A673 (cell line): ENCODE measurements around the gene MMS22L.

Source experiments
- EZH2 ChIP-seq: fragments of 200-600 bp; sonication (generic); IDR thresholded peaks from 2 replicates; pipeline ENCODE4 v1.6.1; 2017; ENCODE audit warnings: borderline replicate concordance, low read depth, mild to moderate bottlenecking, mixed read lengths, antibody characterized with exemption, low read length; ENCODE audit not compliant: poor library complexity, severe bottlenecking
- TF ChIP-seq, protein P1 (sequence below): fragments of 300-800, 200-600 bp; sonication (generic); conservative IDR thresholded peaks from 2 replicates; pipeline ENCODE4 v1.5.1; 2017; ENCODE audit warnings: low read depth, mild to moderate bottlenecking, antibody characterized with exemption, low read length, moderate library complexity, mixed read lengths

DNA sequence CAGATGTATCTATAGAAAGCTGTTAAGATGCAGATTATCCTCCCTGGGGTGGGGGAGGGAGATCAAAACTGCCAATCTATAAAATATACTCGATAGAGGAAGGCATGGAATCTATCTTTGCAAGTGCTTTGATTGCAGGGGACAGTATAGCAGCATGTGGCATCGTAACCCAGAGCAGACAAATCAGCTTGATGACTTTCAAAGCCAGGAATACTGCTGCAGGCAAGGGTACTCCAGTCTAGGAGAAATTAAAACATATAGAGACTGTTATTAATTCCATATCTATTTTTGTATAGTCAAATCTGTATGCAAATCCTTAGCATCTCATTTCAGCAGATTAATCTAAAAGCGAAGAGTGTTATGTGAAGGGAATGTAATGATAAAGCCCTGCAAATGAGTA is 159.4 kb downstream of the MMS22L start:
- TF ChIP-seq, protein P1, sequence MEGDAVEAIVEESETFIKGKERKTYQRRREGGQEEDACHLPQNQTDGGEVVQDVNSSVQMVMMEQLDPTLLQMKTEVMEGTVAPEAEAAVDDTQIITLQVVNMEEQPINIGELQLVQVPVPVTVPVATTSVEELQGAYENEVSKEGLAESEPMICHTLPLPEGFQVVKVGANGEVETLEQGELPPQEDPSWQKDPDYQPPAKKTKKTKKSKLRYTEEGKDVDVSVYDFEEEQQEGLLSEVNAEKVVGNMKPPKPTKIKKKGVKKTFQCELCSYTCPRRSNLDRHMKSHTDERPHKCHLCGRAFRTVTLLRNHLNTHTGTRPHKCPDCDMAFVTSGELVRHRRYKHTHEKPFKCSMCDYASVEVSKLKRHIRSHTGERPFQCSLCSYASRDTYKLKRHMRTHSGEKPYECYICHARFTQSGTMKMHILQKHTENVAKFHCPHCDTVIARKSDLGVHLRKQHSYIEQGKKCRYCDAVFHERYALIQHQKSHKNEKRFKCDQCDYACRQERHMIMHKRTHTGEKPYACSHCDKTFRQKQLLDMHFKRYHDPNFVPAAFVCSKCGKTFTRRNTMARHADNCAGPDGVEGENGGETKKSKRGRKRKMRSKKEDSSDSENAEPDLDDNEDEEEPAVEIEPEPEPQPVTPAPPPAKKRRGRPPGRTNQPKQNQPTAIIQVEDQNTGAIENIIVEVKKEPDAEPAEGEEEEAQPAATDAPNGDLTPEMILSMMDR: no peak
- TF ChIP-seq EZH2: no peak
